Stimulated activated CD8-positive, alpha-beta memory T cell treated with anti-CD3 and anti-CD28 coated beads, Interleukin-4, amount 100 ng/mL, for 24 hours (primary cell): ENCODE data around the gene SELENOI.

Experiments used
- DNase-seq: peaks from one replicate; pipeline ENCODE4 v3.0.0-alpha.2; 2020; ENCODE audit warnings: low read depth

SELENOI gene

GRCh38 chr2:26412091-26412673 lies 66.2 kb downstream of the SELENOI start:
- DNase-seq: no peak

- no peak for DNase-seq
These were observed 68.4 kb downstream of the SELENOI start for GRCh38 chr2:26414311-26414710.

GRCh38 chr2:26421961-26422360 lies 76.0 kb downstream of the SELENOI start:
- no peak for DNase-seq

- no peak for DNase-seq
These were observed 77.1 kb downstream of the SELENOI start for GRCh38 chr2:26422947-26423629.

GRCh38 chr2:26423750-26424149 lies 77.8 kb downstream of the SELENOI start:
- DNase-seq: no peak

- no peak for DNase-seq
These were observed 78.3 kb downstream of the SELENOI start for GRCh38 chr2:26424221-26424620.

GRCh38 chr2:26428846-26429245 lies 82.9 kb downstream of the SELENOI start:
- no peak for DNase-seq

GRCh38 chr2:26429779-26430578 lies 84.0 kb downstream of the SELENOI start:
- no peak for DNase-seq

GRCh38 chr2:26430826-26431225 lies 84.9 kb downstream of the SELENOI start:
- no peak for DNase-seq

- DNase-seq: no peak
These were observed 86.4 kb downstream of the SELENOI start for GRCh38 chr2:26432363-26432762.

GRCh38 chr2:26432859-26433258 lies 86.9 kb downstream of the SELENOI start:
- no peak for DNase-seq

- DNase-seq: no peak
These were observed 89.2 kb downstream of the SELENOI start for GRCh38 chr2:26435106-26435505.

- DNase-seq: no peak
These were observed 92.6 kb downstream of the SELENOI start for GRCh38 chr2:26438526-26438925.

GRCh38 chr2:26438926-26439325 lies 93.0 kb downstream of the SELENOI start:
- DNase-seq: no peak

GRCh38 chr2:26442301-26442700 lies 96.4 kb downstream of the SELENOI start:
- no peak for DNase-seq

GRCh38 chr2:26442707-26443106 lies 96.8 kb downstream of the SELENOI start:
- DNase-seq: no peak

- DNase-seq: no peak
These were observed 98.3 kb downstream of the SELENOI start for GRCh38 chr2:26444236-26444635.
